DLD1 (cell line): Measurements from ENCODE around the gene ZBTB14.

Experiments used
- in situ Hi-C: cut with HindIII; loops from 2 replicates; pipeline ENCODE4 v1.10.0; 2017; ENCODE audit warnings: low sequenced_read_pairs

The ZBTB14 gene, protein sequence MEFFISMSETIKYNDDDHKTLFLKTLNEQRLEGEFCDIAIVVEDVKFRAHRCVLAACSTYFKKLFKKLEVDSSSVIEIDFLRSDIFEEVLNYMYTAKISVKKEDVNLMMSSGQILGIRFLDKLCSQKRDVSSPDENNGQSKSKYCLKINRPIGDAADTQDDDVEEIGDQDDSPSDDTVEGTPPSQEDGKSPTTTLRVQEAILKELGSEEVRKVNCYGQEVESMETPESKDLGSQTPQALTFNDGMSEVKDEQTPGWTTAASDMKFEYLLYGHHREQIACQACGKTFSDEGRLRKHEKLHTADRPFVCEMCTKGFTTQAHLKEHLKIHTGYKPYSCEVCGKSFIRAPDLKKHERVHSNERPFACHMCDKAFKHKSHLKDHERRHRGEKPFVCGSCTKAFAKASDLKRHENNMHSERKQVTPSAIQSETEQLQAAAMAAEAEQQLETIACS

DNA sequence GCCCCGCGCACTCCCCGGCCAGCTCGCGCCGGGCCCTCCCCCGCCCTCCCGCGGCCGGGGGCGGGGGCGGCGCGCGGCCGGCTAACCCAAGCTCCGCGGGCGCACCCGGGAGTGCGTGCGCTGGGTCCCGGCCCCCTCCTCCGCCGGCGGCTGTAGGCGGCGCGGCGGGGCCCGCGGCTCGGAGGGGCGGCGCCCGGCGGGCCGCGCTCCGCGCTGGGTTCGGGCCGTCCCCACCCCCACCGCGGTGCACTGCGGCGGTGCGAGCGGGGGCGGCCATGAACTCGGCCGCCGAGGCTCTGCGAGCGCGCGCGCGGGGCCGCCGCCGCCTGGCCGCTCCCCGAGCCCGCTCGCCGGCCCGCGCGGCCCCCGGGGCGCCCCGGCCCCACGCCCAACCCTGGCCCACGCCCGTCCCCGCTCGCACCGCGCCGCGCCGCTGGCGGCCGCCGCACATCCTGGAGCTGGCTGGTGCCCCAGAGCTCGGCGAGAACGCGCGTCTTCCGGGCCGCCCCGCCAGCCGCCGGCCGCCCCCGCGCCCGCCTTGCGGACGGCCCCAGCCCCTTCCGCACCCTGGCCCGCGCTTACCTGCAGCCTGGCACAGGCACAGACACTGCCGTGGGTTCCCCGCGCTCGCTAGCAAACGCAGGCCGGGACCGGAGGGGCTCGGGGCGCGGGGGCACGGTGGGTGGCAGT is at the start of gene ZBTB14:
Gene ZBTB14 (minus strand): TSS at position 496 of the 690 bp plus-strand sequence. CDS start 2,480 bp downstream, outside the sequence.
- in situ Hi-C loops: no loop called here

DNA sequence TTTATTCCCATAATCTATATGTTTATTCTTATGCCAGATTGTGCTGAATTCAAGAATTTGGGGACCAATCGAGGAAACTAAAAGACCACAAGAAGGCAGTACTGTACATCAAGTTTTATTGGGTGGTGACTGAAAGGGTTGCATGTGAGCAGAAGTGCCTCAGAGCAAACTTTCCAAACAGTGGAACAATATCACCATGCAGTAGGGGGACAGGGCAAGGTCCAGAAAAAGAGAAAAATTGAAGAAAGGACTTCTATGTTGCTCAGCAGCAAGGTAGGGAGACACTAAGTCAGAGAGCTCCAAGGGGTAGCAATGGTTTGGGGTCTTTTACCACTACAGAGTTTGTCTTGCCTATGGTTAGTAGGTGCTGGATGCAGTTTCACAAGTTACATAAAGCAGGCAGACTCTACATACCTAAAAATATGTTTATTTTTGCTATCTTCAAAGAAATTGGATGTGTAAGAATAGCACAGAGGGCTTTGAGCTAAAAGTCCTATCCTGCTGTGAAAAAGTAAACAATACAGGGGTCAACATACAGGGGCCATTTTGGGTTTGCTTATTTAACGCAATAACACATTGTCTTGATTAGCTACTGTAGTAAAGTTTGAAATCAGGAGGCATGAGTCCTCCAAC is 43.8 kb upstream of the ZBTB14 start:
- in situ Hi-C loops: no loop called here

DNA sequence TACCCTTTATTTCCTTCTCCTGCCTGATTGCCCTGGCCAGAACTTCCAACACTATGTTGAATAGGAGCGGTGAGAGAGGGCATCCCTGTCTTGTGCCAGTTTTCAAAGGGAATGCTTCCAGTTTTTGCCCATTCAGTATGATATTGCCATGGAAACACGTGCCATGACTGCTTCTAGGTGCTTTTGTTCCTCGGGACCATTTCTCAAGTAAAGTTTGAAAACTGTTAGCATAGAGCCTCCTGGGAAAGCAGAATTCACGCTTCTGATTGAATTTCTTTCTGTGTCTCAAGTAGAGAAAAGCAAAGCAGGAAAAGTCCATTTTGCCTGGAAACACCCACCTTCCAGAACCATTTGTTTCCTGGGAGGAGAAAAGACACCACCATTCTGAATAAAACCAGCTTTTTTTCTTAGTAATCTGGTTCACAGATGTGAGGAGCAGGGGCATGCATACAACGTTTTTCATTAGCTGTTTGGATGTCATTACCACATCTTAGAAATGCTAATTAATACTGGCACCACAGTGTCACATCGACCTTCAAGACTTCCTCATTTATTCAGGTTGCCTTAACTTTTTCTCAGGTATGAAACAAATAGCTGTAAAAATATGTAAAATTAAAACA is 39.0 kb upstream of the ZBTB14 start:
- in situ Hi-C loops: no loop called here

DNA sequence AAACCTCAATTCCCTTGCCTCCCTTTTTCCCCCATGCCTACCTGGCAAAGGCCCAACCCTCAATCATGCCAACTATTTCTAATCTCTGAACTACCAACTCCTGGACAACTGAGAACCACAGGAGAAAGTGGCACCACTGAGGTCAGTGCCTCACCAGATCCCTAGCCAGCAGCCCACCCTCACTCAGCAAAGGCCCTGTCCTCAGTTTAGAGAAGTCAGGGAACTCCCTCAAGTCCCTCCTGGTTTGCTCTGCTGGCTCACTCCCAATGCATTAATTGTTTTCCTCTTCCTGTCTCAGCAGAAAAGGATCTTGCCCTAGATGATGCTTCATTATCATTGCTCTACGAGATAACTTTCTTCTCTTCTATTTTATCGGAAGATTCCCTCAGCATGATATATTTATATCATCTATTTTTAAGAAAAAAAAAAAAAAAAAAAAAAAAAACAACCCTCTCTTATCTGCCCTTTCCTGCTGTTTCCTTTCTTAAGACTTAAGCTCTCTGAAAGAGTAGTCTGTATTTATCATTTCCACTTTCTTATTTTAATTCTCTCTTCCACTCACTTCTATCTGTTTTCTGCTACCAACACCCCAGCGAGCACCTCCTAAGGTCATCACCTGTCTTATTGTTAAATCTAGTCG is 22.7 kb upstream of the ZBTB14 start:
- in situ Hi-C loops: no loop called here

DNA sequence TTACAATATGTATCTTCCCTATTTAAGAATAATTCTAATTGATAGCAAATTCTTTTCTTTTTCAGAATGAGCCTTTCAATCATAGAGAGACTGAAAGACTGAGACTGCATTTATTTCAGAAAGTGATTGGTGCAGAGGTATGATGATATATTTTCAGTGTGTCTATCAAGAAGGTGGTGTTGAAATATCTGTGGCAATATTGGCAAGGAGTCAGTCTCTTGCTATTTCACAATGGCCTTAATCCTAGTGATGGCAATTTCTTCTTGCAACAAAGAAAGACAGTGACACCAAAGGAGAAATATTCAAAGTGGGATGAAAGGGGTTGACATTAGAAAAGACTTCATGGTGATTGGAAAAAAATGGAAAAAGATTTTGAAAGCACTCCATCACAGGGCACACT is 21.7 kb upstream of the ZBTB14 start:
- in situ Hi-C loops: no loop called here

DNA sequence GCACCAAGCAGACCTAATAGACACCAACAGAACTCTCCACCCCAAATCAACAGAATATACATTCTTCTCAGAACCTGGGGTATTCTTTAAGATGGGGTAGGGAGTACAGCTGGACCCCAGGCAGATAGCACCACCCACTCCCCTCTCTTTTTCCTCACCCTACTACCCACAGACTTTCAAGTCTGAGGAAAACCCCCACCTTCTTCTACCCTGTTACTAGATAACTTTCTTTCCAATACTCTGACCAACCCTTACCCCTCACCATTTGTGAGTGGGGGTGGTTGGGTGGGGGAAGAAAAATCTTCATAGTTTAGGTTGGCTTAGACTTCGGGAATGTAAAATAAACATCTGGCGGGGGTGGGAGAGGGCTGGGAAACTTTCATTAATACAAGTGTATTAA is 20.3 kb upstream of the ZBTB14 start:
- in situ Hi-C loops: no loop called here

DNA sequence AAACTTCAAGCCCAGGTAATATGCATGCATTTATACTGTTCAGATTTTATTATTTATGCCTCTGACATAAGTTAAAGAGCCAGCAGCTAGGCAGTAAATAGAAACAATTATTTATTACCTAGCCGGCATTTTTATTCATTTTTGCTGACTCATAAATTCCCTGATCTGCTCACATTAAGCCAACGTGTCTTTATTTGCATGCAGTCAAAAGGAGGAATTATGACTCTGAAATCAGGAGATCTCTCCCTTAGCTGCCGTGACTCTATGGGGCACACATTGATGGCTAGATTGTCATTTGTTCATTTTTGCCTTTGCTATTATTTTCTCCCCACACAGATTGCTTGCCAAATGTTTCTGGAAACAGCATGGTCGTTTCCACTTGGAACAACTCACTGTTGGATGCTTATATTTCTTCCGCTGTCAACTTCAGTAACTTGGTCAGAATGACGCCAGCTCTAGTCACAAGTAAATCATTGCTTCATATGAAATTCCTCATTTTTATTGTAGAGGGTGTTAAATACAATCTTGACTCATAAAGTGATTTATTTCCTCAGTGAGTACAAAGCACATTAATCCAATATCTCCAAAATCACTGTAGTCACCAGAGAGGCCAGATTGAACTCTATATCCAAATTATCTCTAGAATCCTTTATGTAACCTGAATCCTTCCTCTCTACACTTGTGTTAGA is 15.9 kb upstream of the ZBTB14 start:
- in situ Hi-C loops: no loop called here

DNA sequence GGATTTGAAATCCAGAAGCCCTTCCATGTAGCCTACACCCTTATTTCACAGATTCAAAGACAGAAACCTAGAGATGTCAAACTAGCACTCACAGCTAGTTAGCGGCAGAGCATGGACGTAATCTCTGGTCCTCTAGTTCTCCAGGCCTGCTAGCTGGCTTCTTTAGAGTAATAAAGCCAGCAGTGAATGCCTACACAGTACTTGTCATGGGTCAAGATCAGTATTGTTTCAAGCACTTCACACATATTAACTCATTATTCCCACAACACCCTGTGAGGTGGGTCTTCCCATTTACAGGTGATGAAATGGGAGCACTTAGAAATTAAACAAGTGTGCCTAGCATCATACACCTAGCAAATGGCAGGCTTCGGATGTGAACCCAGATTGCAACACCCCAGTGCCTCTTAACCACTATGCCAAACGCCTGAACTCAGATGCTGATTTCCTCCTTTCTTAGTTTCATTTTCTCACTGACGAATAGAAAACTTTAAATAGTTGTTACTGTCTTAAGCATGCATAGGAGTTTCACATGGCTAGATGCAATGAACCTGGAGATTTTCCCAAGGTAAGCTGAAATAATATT is 14.5 kb upstream of the ZBTB14 start:
- in situ Hi-C loops: no loop called here

DNA sequence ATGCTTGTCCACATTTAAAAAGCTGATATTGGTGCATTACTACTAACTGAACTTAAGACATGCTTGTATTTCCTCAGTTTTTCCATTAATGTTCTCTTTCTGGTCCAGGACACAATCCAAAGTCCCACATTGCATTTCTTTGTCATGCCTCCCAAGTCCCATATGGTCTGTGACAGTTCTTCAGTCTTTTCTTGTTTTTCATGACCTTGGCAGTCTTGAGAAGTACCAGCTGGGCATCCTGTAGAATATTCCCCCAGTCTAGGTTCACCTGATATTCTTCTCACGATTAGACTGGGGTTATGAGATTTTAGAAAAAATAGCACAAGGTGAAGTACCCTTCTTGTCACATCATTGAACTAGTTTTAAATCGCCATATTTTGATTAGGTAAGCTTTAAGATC is 10.3 kb upstream of the ZBTB14 start:
- in situ Hi-C loops: no loop called here

DNA sequence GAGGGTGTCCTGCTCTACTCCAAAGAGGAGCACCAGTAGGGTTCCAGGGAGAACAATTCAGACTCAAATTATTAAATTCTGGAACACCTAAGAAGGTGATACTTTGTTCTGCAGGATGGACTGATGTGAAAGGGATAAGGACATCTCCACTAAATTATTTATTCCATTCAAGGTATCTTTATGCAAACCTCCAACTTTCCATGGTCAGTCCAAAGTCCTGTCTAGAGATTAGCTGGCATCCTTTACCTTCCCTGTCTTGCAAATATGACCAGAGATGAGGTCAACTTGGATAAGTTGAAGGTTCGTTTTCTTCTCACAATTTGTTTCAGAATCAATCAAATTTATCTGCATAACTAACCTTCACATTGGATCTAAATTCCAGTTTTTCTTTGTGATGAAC is 8.7 kb upstream of the ZBTB14 start:
- in situ Hi-C loops: no loop called here

DNA sequence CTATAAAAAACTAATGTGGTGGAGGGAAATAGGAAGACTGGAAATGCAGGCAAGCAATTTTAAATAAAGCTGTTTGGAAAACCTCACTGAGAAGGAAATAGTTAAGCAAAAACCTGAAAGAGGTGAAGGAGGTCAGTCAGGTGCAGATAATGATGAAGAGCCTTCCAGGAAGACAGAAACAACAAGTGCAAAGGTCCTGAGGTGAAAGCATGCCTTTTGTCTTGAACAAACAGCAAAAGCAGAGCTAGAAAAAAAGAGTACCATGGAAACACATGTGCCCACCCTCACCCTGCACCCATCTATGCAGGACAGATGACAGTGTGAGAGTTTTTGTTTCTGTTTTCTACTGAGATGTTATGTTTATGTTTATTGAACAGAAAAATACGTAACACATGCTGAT is 8.1 kb upstream of the ZBTB14 start:
- in situ Hi-C loops: no loop called here

DNA sequence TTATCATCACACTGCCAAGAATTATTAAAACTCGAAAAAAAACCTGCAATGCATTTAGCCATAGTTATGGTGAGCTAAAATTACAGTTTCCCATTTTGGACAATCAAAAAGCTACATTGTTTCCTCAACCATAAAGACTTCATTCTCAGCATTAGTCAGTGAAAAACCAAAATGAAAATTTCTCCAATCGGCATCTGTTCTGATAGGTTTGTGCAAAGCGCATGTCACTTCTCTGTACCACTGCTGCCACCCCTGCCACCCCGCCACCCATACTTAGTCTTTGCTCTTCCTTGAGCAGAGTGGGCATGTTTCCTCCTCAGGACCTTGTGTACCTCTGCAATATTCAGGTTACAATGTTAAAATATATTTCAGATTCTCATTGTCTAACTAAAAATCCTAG is 7.1 kb upstream of the ZBTB14 start:
- in situ Hi-C loops: no loop called here

DNA sequence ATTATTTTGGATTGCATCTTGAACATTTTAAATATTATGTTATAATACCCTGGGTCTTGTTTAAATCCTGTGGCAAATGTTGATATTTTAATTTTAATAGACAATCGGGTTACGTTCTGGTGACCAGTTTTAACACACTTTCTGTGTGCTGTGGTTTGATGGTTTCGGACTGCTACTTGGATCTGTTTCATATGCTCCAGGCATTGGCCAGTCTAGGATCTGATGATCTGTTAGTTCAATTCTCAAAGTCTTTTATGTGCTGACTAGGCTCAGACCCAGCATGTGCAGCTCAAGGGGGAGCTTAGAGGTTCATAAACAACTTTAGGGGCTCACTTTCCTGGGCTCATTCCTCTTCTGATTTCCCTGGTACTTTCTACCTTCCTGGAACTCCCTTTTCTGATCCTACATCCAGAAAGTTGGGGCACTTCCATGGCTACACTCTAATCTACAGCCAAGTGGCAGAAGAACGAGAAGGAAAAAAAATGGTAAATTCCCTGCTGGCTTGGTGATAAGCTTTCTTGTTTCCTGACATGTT is 5.0 kb upstream of the ZBTB14 start:
- in situ Hi-C loops: no loop called here

DNA sequence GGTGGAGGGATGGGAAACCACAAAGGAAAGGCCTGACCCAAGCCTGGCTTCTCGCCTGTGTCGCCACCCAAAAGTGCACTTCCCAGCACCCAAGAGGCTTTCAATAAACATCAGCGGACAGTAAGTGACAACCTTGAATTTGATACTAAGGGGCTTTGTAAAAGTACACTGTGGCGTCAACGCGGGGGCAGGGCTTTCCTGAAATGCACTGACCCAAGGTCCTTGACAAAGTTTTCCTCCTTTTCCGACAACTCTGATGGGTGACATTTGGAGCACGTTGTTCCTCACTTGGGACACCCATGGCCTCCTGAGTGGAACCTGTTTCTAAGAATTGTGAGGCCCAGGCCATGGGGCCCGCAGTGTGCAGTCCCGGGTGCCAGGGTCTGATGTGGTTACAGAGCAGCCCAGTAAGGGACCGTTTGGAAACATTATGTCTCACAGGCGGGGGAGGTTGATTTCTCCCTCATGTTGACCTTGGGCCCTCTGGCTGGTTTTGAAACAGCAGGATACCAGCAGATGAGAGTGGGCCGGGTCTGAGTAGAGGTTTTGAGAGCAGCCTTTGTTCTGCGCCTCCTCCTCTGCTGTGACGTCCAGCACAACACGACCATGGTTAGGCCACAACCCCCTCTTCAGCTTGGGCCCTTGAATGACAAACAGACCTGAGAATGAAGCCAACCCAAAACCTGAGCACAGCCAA is 2.8 kb upstream of the ZBTB14 start:
- in situ Hi-C loops: no loop called here

DNA sequence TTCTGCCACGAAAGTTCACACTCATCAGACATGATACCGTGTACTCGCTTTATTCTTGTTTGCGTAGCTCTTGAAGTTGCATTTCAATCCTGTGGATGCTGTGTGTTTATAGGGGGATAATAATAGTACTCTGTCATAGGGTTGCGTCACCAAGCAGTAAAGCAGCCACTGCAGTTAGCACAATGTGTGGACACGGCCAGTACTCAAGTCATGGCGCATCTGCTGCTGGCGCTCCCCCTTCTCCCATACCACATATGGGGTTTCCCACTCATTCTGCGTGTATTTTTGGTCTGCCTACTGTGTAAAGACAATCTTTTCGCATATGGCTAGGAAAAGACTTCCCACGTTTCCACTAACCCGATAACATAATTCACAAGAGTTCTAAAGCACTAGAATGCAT is 2.1 kb upstream of the ZBTB14 start:
- in situ Hi-C loops: no loop called here

DNA sequence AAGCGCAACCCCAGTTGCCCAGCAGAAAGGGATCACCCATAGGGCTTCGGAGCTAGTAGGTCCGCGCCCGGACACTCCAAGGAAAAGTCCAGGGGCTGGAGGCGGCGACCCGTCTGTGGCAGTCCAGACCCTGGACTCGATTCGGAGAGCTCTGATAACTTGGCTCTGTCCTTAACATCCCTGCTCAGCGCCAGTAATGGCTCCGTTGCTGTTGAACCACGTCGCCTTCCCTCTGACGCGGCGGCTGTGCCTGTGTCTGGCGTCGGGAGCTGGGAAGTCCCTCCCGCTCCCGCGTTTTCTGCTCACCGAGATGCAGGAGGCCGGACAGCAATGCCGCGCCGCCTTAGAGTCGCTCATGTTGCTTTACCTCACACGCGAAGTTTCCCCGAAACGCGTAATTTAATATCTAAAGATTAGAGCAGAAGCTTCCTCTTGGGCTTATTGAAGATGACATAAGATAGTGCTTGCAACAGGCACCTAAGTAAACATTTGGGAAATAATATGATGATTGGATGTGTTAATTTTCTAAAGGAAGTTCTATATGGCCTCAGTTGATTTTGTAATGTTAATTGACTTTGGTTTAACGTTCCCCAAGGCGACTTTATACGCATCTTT is 1.3 kb upstream of the ZBTB14 start:
- in situ Hi-C loops: no loop called here

DNA sequence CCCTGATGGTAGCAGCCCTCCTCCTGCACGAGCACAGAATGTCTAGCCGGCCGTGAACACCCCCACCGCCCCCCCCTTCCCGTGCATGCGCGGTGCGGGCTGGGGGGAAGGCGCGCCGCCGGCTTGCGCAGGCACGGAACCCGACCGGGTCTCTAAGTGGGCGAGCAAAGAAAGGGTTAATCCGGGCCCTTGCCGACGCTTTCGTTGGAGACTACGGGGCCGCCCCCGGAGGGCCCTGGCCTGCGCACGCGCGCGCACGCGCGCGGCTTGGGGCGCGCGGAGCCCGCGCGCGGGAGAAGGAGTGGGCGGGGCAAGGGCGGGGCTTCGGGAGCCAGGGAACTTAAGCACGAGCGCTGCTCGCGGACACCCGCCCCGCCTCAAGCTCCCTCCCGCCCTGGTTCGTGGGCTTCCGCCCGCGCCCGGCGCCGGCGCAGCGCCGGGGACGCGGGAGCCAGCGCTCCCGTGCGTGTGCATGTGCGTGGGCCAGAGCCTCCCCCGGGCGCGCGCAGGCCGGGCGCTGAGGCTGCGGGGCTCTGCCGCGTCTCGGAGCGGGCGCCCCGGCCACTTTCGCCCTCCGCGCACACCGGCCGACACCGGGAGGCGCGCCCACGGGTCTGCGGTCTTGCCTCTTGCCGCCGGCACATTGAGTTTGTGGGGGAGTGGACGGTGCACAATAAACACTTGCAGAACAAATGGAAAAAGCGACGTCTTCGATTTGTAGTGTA is 617 bp upstream of the ZBTB14 start:
- in situ Hi-C loops: no loop called here
